DMS79 treated with DMSO at 0.1 percent for 48 hours (cell line): ENCODE measurements around the gene SLC35B2.

ENCODE experiments used
- DNase-seq: peaks from one replicate; lab custom pipeline; 2025; lab: John Stamatoyannopoulos, UW

Gene SLC35B2

GRCh38 chr6:44285552-44286284 lies 28.4 kb upstream of the SLC35B2 start:
- no peak for DNase-seq

GRCh38 chr6:44284867-44285266 lies 27.5 kb upstream of the SLC35B2 start:
- no peak for DNase-seq

DNA sequence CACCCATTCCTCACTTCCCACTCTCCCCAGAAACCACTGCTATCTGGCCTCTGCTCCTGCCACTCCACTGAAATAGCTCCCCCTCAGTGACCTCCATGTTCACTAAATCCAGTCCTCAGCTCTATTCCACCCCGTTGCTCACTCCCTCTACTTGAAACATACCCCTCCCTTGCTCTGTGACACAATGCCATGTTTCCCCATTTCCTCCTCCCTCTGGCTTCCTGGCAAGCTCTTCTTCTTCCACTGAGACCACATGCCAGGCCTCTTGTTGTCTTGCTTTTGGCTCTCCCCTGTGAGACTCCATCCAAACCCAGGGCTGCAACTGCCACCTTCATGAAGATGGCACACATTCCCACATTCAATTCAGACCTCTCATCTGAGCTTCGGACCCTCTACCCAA lies 26.8 kb upstream of the SLC35B2 start:
- no peak for DNase-seq

DNA sequence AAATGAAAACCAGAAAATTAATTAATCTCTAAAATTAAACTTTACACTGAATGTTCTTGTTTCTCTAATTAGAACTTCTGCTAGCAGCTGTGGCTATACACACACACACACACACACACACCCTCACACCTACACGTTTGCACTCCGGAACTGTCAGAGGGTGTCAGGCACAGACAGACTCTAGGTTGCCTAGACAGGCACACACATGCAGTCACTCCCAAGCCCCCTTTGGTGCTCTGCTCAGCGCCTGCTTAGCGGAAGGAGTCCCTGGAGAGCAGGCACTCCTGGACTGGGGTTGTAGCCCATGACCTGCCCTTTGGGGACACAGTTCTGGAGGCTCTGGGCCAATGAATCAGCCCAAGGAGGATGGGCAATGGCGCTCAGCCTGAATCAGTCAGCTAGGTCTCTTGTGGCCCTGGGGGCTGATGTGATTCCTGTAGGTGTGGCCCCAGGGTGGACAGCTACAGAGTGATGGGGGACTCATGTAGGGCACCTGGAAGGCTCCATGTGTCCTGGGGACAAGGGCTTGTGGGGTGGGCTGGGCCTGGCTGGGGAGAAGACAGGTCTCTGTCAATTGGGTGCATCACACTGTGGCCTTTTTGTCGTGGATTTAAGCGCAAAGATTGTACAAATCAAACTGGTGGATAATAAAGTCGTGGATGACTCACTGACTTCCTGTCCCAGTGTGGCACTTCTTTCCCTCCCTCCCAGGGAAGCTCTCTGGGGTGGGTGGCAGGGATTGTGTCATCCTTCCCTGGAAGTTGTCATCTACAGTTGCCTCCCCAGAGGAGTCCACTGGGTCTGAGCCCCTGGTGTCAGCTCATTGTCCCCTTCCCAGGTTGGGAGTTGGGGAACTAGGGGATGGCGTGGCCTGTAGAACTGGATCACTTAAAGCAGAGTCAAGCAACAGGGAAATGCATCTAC lies 21.7 kb upstream of the SLC35B2 start:
- no peak for DNase-seq

- DNase-seq = no peak
Measured at GRCh38 chr6:44278315-44278714, 21.0 kb upstream of the SLC35B2 start.

DNA sequence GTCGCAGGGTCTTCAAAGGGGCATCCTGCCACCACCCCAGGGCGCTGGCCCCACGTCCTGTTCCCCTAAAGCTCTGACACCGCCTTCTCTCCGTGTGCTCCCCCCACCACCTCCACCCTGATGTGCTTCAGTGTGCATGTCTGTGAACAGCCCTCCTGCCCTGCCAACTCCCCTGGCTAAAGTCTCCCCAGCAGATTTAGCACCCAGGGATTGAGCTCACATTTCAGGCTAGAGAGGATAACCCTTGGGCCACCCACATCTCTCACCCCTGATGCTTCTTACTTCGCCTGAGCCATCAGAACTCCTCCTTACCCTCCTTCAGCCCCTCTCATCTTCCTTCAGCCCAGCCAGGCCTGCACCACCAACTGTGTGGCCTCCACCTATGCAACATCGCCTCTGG lies 20.4 kb upstream of the SLC35B2 start:
- no peak for DNase-seq

DNA sequence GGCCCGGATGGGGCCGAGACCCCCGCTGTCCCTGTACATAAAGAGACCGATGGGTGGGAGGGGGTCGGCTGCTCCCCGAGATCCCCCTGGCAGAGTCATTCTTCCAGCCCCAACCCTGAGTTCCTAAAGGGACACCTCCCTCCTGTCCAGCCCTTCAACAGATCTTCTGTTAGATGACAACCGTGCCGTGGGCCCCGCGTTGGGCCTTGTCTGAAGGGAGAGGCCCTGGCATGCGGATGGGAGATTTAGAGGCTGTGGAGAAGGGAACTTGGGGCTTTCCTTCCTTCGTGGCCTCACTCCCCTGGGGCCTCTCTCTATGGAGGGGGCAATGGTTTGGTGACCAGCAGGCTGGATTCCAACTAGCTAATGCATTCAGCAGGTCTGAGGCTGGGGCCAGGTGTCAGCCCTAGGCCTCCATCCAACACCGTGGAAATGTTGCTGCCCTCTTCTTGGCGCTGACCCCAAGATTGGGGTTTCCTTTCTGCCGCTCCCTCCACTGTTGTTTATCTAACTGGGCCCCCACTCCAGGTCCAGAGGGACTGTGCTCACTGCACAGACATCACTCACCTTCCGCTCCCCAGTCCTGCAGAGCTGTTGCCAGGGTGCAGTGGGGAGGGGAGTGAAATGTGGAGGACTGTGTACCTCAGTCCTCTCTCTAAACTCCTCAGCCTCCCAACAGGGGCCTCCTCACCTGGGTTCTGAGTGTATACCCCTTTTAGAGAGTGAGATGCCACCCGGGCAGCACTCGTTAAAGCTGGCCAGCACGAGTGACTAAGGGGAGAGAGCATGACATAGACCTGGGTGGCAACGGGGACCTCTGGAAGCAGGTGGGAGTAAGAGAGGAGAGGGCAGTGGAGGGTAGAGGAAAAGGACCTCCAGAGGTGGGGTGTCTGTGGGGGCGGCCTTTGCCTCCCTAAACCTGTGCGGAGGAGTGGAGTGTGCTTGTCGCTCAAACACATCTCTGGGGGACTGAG lies 19.6 kb upstream of the SLC35B2 start:
- no peak for DNase-seq

DNA sequence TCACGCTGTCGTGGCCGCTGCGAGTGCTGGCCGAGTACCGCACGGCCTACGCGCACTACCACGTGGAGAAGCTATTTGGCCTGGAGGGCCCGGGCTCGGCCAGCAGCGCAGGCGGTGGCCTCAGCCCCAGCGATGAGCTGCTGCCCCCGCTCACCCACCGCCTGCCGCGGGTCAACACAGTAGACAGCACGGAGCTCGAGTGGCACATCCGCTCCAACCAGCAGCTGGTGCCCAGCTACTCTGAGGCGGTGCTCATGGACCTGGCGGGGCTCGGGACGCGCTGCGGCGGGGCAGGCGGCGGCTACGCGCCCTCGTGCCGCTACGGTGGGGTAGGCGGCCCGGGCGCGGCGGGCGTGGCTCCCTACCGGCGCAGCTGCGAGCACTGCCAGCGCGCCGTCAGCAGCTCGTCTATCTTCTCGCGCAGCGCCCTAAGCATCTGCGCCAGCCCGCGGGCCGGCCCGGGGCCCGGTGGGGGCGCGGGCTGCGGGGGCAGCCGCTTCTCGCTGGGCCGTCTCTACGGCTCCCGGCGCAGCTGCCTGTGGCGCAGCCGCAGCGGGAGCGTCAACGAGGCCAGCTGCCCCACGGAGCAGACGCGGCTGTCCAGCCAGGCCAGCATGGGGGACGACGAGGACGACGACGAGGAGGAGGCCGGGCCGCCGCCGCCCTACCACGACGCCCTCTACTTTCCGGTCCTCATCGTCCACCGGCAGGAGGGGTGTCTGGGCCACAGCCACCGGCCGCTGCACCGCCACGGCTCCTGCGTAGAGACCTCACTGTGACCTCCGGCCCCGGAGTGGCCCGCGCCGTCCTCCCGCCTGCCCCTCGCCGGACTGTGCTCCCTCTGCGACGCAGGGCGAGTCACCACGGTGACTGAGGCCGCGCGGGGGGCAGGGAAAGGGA lies 18.7 kb upstream of the SLC35B2 start:
- DNase-seq = no peak

DNA sequence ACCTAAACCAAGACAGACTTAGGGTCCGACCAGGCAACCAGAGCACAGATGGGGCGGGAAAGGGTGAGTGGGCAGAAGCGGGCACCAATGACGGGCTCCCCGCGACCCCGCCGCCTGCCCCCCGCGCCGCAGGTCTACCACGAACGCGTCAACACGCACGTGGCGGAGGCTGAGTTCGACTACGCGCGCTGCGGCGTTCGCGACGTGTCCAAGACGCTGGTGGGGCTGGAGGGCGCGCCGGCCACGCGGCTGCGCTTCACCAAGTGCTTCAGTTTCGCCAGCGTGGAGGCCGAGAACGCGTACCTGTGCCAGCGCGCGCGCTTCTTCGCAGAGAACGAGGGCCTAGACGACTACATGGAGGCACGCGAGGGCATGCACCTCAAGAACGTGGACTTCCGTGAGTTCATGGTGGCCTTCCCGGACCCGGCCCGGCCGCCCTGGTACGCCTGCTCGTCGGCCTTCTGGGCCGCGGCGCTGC lies 18.0 kb upstream of the SLC35B2 start:
- DNase-seq = no peak

DNA sequence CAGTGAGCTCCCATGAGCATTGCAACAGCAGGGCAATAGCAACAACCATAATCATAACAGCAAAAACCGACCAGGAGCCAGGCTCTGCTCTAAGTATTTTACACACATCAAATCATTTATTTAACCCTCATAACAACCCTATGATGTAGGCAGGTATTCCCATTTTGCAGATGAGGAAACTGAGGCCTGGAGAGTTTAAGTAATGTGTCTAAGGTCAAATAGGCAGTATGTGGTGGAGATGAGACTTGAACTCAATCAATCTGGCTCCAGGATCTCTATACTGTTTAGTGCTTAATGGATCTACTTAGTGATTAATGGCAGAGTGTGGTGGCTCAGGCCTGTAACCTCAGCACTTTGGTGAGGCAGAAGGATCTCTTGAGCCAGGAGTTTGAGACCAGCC lies 16.3 kb upstream of the SLC35B2 start:
- DNase-seq = no peak

GRCh38 chr6:44272999-44273566 lies 15.8 kb upstream of the SLC35B2 start:
- DNase-seq = no peak

DNA sequence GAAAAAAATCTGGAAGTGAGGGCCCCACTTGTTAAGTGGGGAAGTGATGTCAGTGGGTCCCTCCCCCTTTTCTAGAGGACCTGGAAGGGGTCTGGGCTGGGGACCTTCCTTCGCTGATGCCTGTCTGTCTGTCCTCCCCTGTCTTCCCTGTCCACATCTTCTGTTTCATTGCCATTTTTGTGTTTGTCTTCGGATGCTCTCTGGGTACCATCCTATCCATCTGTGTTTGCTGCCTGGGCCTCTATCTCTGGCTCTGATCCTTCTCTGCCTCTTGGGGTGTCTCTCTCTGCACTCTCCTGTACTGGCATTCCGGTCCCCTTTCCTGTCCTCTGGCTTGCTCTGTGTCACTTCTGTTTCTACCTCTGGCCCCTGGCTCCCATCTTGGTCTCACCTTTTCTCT lies 15.2 kb upstream of the SLC35B2 start:
- DNase-seq = no peak

- DNase-seq = no peak
Measured at GRCh38 chr6:44271914-44272313, 14.6 kb upstream of the SLC35B2 start.

GRCh38 chr6:44271406-44271723 lies 14.0 kb upstream of the SLC35B2 start:
- no peak for DNase-seq

- DNase-seq = no peak
Measured at GRCh38 chr6:44270526-44271405, 13.4 kb upstream of the SLC35B2 start.

DNA sequence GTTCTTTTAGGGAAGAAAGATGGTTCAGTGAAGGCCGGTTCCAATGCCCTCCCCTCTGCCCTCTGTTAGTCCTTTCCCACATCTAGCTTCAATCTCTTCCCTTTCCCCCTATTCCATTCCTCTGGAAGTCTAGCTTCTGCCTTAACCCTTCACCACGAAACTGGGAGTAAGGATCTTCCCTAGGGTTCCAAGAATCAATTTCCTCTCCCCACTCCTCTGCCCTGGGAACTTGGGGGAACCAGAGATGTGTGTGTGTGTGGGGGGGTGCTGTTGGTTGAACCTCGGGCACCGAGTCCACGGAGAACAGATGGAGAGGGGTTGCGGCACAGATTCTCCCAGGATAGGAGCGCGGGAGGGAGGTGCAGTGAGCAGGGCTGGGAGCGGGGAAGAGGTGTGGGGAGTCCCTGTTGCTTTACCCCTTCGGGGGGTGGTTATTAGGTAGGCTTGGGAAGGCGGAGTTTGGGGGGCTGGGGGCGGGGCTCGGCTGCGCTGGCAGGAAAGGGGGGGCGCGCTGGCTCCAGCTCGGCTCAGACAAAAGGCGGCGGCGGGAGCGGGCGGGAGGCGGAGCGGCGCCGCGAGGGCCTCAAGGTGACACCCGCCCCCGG lies 12.7 kb upstream of the SLC35B2 start, which contains the start of gene TMEM151B:
TSS of gene TMEM151B (plus strand) at position 530 of the 605 bp plus-strand sequence. CDS start 293 bp downstream, outside the sequence.
- DNase-seq = peak; percentile 47

GRCh38 chr6:44269178-44269920 lies 12.0 kb upstream of the SLC35B2 start:
- DNase-seq = no peak

- DNase-seq = peak; percentile 73
Measured at GRCh38 chr6:44268095-44268628, 10.8 kb upstream of the SLC35B2 start.
